ENCODE measurements around the gene FAM120A.

FAM120A gene

DNA sequence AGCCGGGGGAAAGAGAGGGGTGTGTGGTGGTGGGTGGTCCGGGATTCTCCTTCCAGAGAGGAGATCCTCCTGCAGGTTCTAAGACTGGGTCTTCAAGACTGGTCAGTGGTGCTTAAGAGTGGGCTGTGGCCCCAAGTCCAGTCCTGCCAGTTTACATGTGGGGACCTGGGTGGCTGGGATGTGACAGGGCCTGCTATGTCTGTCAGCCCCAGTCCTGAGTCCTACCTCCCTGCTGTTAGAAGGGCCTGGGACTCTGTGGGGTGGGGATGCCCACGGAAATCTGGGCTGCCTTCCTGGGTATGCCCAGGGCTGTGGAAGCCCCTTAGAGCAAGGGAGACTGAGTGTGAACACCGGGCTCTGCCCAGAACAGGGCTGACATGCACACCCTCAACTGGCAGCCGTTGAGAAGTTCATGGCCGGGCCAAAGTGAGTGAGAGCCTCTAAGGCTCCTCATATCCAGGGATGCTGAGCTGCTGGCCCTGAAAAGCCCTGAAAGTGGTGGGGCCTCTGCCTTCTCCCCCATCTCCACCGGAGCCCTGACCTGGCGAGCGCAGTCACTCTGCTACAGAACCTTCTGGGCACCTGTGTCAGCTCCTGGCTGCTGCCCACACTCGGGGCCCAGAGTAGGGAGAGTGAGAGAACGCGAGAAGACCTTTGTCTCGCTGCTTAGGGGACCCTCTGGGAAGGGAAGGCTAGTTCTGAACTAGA, 126.6 kb downstream of the FAM120A start:
- DNase-seq (ENCODE audit: low read depth): no peak

DNA sequence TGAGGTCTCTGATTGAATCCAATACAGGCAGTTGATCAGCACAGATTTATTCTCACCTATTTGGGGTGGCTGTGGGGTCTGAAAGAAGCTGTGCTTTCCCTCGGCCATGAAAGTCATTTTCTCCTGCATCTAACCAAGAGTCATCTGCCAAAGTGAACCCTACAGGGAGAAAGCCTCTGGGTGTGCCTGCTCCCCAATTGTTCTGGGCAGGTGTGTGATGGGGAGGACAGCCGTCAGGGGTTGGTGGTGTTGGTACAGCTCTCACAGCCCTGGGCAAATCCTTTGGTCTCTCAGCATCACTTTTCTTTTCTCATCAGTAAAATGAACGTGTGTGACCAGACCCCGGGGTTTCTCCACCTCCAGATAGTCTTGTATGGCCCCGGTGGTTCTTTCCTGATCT, 127.4 kb downstream of the FAM120A start:
- DNase-seq (ENCODE audit: low read depth): no peak

- no peak for DNase-seq (ENCODE audit: low read depth)
Measured at GRCh38 chr9:93579711-93580516, 128.4 kb downstream of the FAM120A start.

DNA sequence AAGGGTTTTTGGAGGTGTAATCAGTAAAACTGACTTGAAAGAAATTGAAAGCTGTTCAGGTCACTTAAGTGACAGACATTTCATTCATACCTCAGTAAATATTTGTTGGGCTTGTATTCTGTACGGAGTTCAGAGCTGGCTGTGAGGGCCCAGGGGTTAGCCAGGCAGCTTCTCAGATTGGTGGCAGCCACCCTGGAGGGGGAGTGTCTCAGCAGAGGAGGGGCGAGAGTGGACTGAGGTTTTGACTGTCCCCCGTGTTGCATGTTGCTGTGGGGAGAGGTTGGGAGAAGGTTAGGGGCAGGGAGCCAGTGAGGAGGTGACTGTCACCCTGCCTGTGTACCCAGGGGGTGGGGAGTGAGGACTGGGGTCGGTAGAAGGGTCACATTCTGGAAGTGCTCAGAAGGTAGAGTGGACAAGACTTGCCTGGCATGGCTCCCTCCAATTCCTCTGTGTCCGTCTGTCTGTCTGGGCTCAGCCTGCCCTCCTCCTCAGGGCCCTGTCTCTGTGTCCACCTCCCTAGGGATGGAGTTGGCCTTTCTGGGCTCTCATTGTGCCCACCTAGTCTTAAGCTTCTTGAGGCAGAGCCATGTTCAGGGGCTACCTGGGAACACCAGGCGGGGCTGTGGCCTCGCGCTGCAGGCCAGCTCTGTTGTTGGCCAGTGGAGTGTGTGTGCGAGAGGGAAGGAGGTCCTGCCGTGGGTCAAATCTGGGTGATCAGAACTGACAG, 129.3 kb downstream of the FAM120A start:
- no peak for DNase-seq (ENCODE audit: low read depth)

DNA sequence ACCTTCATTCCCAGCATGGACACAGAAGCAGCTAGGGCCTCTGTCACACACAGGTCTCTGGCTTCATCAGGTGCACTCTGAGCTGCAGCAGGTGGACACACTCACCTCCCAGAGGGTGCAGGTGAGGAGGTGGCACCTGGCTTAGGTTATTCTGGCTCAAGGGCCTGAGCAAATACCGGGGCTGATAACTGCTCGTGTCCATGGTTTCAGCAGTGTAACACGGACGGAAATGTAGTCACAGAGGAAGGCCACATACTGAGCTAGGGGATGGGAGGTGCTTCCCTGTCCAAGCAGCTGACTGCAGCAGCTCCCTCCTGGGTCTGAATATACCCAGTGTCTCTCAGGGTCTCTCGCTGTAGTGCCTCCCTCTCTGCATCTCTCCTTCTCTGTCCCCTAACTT, 130.6 kb downstream of the FAM120A start:
- no peak for DNase-seq (ENCODE audit: low read depth)

DNA sequence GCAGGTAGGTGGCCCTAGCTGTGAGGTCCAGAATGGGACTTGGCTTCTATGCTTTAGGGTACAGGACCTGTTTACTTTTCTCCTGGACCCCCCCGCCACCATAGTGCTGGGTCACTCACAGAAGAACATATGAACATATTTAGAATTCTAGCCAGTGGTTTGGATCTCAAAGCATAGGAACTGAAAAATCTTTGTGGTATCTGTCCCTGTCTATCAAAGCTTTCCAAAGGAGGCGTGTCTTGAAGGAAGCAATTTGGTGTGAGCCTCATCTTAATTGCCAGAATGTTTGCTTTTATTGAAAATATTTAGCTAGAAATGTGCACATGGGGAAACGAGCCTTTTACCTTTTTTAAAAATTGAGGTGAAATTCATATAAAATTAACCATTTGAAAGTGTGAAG, 131.1 kb downstream of the FAM120A start:
- DNase-seq (ENCODE audit: low read depth): no peak

DNA sequence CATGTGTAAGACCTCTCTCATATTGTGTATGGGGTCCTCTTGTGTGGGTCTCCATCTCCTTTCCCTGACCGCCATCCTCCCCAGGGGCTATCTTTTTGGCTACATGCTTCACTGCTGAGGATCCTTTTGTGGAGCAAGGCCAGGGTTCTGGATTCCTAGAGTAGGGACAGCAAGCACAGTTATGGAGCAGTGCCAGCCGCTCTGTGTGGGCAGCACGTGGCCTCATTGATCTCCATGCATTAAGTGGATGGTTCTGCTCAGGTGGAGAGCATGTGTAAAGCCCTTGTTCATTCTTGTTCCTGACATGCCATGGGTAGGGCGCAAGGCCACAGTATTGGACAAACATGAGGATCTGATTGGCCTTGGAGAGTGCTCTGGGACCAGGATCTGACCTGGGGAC, 133.8 kb downstream of the FAM120A start:
- no peak for DNase-seq (ENCODE audit: low read depth)

- DNase-seq (ENCODE audit: low read depth): no peak
Measured at GRCh38 chr9:93585695-93586094, 134.2 kb downstream of the FAM120A start.

DNA sequence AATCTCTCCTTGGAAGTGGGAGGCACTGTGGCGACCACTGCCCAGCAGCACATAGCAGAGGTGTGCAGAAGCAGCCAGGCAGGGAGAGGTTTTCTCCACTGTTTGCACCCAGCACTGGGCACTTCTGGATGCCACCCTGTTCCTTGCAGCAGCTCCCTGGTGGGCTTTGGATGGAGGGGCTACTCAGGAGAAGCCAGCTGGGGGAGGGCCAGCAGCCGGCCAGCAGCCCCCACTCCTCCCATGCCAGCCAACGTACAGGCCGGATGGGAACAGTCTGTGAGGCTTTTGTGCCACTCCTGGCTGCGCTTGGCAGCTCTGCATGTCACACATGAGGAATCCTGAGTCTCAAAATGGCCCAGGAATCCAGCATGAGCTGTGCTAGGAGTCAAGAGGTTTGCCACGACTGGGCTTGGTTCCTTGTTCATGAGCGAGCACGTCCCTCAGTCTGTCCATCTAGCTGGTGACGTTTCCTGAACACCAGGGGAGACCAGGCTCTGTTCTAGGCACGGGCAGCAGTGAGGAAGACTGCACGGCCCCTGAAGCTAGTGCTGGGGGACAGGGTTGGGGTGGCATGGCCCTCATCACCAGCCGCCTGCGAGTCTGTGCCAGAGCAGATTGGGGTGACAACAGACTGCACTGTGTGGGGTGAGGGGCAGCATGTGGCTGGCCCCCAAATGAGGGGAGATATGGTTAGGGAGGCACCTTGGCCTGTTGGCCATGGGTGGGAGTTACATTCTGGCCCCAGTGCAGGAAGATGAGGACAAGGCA, 135.0 kb downstream of the FAM120A start:
- DNase-seq (ENCODE audit: low read depth): no peak

GRCh38 chr9:93587284-93587650, 135.8 kb downstream of the FAM120A start:
- DNase-seq (ENCODE audit: low read depth): no peak

GRCh38 chr9:93587651-93588347, 136.3 kb downstream of the FAM120A start:
- no peak for DNase-seq (ENCODE audit: low read depth)

GRCh38 chr9:93588641-93589609, 137.4 kb downstream of the FAM120A start:
- no peak for DNase-seq (ENCODE audit: low read depth)

DNA sequence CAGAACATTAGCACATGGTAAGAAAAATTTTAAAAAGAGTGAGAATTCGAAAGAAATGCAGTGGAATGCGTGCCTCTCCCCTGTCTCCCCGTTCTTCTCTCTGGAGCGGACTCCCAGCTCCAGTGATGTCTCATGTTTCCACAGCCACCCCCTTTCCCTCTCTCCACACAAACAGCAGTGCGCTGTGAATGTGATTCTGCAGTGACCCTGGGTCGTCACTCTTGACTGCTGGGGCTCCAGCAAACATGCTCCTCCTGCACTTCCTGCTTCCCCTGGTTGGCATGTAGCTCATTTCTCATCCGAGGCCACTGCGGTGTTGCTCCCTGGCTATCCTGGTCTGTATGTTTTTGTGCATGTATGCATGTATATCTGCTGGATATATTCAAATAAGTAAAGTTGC, 138.2 kb downstream of the FAM120A start:
- DNase-seq (ENCODE audit: low read depth): no peak

GRCh38 chr9:93590609-93591234, 139.2 kb downstream of the FAM120A start:
- no peak for DNase-seq (ENCODE audit: low read depth)

GRCh38 chr9:93591301-93592007, 140.0 kb downstream of the FAM120A start:
- no peak for DNase-seq (ENCODE audit: low read depth)

- no peak for DNase-seq (ENCODE audit: low read depth)
Measured at GRCh38 chr9:93592008-93592642, 140.6 kb downstream of the FAM120A start.

DNA sequence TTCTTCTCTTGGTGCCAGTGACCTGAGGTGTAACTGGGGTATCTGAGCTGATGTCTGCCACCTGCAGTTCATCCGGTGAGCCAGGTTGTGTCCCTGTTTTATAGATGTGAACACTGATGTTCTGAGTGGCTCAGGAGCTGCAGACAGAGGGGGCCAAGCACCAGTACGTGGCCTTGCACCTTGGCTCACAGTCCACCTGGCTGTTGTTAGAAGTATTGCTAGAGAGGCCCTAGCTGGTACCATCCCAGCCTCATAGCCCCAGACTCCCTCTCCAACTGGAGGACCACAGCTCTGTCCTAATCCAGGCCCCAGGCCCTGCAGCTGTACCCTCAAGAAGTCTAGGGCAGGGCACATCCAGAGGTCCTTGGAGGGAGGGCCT, 141.1 kb downstream of the FAM120A start:
- DNase-seq (ENCODE audit: low read depth): no peak

DNA sequence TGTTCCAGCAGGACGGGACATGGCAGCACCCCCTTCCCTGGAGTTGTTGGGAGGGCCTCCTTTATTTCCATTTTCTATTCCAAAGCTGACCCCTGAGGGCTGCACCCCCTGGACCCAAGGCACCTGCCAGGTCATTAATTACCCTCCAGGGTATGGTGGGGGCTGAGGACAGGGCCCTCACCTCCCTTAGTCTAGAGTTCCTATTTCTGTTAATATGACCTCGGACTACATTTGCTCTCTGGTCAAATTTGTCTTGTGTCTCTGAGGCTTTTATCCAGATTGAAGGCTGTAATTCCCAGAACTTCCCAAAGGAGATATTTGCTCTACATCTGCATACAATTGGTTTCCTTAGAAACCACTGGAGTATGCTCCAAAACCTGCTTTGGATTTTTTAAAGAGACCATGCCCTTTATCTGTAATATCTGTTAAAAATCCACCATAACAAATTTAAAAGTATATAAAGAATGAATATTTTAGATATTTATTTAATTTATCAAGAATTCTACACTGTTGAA, 141.7 kb downstream of the FAM120A start:
- DNase-seq (ENCODE audit: low read depth): no peak

Measured in activated gamma-delta T cell treated with anti-CD3 and anti-CD28 coated beads, Interleukin-2, amount 50 U/mL, for 16 hours (primary cell).